HCT116 (cell line): ENCODE data around the gene TRPM8. TPM values are rescaled to one million over a fixed set of nuclear protein-coding genes. Genes with fewer than 3 reads are reported as not detected.

Source experiments
- ATAC-seq: fragments of 200-7000 bp; cut with Tn5 transposase; 2 replicates; pipeline ENCODE4 v1.9.1; 2020; ENCODE audit warnings: mild to moderate bottlenecking, moderate library complexity
- BruUV-seq: library from RNA; stranded (reverse); fragments of 400-500 nt; replicated peaks from 2 replicates; lab custom pipeline; 2021; lab: Mats Ljungman, UMichigan
- CTCF ChIA-PET: fragments of 300-600 bp; sonication (Branson Sonifier 250); formaldehyde crosslinking; loops from one replicate; lab custom pipeline; 2021; ENCODE audit warnings: antibody characterized with exemption; lab: Charles Lee
- POLR2A ChIA-PET: fragments of 300-600, 350-600 bp; sonication (Branson Sonifier 250); formaldehyde crosslinking; loops from one replicate; lab custom pipeline; 2021; ENCODE audit warnings: antibody characterized with exemption; lab: Charles Lee
- RAD21 ChIA-PET, 2 experiments: fragments of 300-600 bp; sonication (Branson Sonifier 250); formaldehyde crosslinking; loops; one replicate each; lab custom pipeline; 2023; ENCODE audit warnings: low total read pairs in 2 of 2; ENCODE audit not compliant: uncharacterized antibody in 2 of 2, unreplicated experiment in 2 of 2, low non-redundant PET in 1 of 2; lab: Charles Lee
- DNase-seq: peaks from one replicate; pipeline ENCODE4 v3.0.0-alpha.2; 2010; ENCODE audit warnings: low read depth, low spot score
- H2AFZ ChIP-seq: fragments of 200-600 bp; shearing (Covaris generic), sonication (generic); 2 replicates; pipeline ENCODE4 v1.6.1; 2017; ENCODE audit warnings: low read depth, mixed run types, mixed read lengths, antibody characterized with exemption, low read length; ENCODE audit not compliant: poor library complexity, severe bottlenecking
- H3K27ac ChIP-seq: 2 replicates; pipeline ENCODE4 v1.5.1; 2012; ENCODE audit warnings: low read depth, low read length
- H3K27me3 ChIP-seq: fragments of 200-600 bp; sonication (generic); 2 replicates; pipeline ENCODE4 v1.6.1; 2016; ENCODE audit warnings: mixed run types, low read length, mixed read lengths; ENCODE audit not compliant: insufficient read depth
- H3K36me3 ChIP-seq, 2 experiments: fragments of 200-500 bp in 1 of 2; fragments of 200-600 bp in 1 of 2; sonication (Bioruptor generic) in 1 of 2; sonication (generic) in 1 of 2; 2 replicates each; pipeline versions ENCODE4 v1.5.1 to v1.6.1; 2014 to 2016; ENCODE audit warnings: low read length in 2 of 2, inconsistent platforms in 1 of 2, mixed read lengths in 1 of 2, mixed run types in 1 of 2; ENCODE audit not compliant: insufficient read depth in 2 of 2, control insufficient read depth in 1 of 2
- H3K4me1 ChIP-seq, 2 experiments: fragments of 200-600 bp in 1 of 2; sonication (generic) in 1 of 2; 2 replicates each; pipeline versions ENCODE4 v1.5.1 to v1.6.1; 2012 to 2017; ENCODE audit warnings: low read length in 2 of 2, inconsistent platforms in 1 of 2, mild to moderate bottlenecking in 1 of 2, mixed read lengths in 1 of 2, mixed run types in 1 of 2, moderate library complexity in 1 of 2; ENCODE audit not compliant: insufficient read depth in 2 of 2, control insufficient read depth in 1 of 2
- H3K4me2 ChIP-seq: fragments of 200-600 bp; sonication (generic); 2 replicates; pipeline ENCODE4 v1.6.1; 2017; ENCODE audit warnings: mixed run types, low read length, mixed read lengths
- H3K4me3 ChIP-seq, 2 experiments: fragments of 200-600 bp in 1 of 2; sonication (generic) in 1 of 2; replicated peaks in 1 of 2; 2 replicates each; pipeline ENCODE4 v1.5.1; 2011 to 2016; ENCODE audit warnings: low read length in 2 of 2, control low read depth in 1 of 2, low read depth in 1 of 2, mild to moderate bottlenecking in 1 of 2, mixed read lengths in 1 of 2, mixed run types in 1 of 2
- H3K79me2 ChIP-seq: fragments of 200-600 bp; sonication (generic); 2 replicates; pipeline ENCODE4 v1.6.1; 2017; ENCODE audit warnings: mild to moderate bottlenecking, mixed run types, low read length, moderate library complexity, mixed read lengths; ENCODE audit not compliant: insufficient read depth
- H3K9ac ChIP-seq: fragments of 200-600 bp; sonication (generic); 2 replicates; pipeline ENCODE4 v1.6.1; 2016; ENCODE audit warnings: low read length, mixed read lengths
- H3K9me2 ChIP-seq: fragments of 200-600 bp; sonication (generic), shearing (Covaris generic); 2 replicates; pipeline ENCODE4 v1.6.1; 2017; ENCODE audit warnings: mixed run types, mild to moderate bottlenecking, moderate library complexity; ENCODE audit not compliant: insufficient read depth
- H3K9me3 ChIP-seq, 2 experiments: fragments of 200-500 bp in 1 of 2; fragments of 200-600 bp in 1 of 2; sonication (Bioruptor generic) in 1 of 2; sonication (generic) in 1 of 2; 2 replicates each; pipeline ENCODE4 v1.6.1; 2014 to 2017; ENCODE audit warnings: low read length in 2 of 2, mixed read lengths in 2 of 2, inconsistent platforms in 1 of 2, low read depth in 1 of 2, mild to moderate bottlenecking in 1 of 2, mixed run types in 1 of 2, moderate library complexity in 1 of 2; ENCODE audit not compliant: control insufficient read depth in 1 of 2, insufficient read depth in 1 of 2
- H4K20me1 ChIP-seq: fragments of 200-600 bp; sonication (generic), shearing (Covaris generic); 2 replicates; pipeline ENCODE4 v1.6.1; 2017; ENCODE audit warnings: mixed run types, mild to moderate bottlenecking, moderate library complexity; ENCODE audit not compliant: insufficient read depth
- ATF3 ChIP-seq: IDR thresholded peaks from 2 replicates; pipeline ENCODE4 v1.6.1; 2012
- EGR1 ChIP-seq: IDR thresholded peaks from 2 replicates; pipeline ENCODE4 v1.6.1; 2012; ENCODE audit warnings: low read depth
- ELF1 ChIP-seq: IDR thresholded peaks from 2 replicates; pipeline ENCODE4 v1.6.1; 2012; ENCODE audit warnings: low read depth, borderline replicate concordance
- EZH2 ChIP-seq: fragments of 200-600 bp; sonication (generic); IDR thresholded peaks from 2 replicates; pipeline ENCODE4 v1.6.1; 2017; ENCODE audit warnings: antibody characterized with exemption, mixed run types
- EZH2phosphoT487 ChIP-seq: fragments of 200-600 bp; IDR thresholded peaks from 2 replicates; pipeline ENCODE4 v1.6.1; 2018; ENCODE audit warnings: antibody characterized with exemption, borderline replicate concordance
- JUND ChIP-seq: IDR thresholded peaks from 2 replicates; pipeline ENCODE4 v1.6.1; 2012
- MAX ChIP-seq: IDR thresholded peaks from 2 replicates; pipeline ENCODE4 v1.6.1; 2012
- RAD21 ChIP-seq: IDR thresholded peaks from 2 replicates; pipeline ENCODE4 v1.6.1; 2012; ENCODE audit warnings: low read depth, mild to moderate bottlenecking
- SIN3A ChIP-seq: IDR thresholded peaks from 2 replicates; pipeline ENCODE4 v1.6.1; 2012; ENCODE audit warnings: low read depth
- SP1 ChIP-seq: IDR thresholded peaks from 2 replicates; pipeline ENCODE4 v1.6.1; 2012; ENCODE audit warnings: low read depth
- YY1 ChIP-seq: IDR thresholded peaks from 2 replicates; pipeline ENCODE4 v1.6.1; 2011; ENCODE audit warnings: low read length, low read depth, moderate library complexity, mild to moderate bottlenecking; ENCODE audit not compliant: insufficient replicate concordance; ENCODE audit errors: extremely low read depth
- ZNF274 ChIP-seq: fragments of 200-500 bp; sonication (Bioruptor generic); IDR thresholded peaks from 2 replicates; pipeline ENCODE4 v1.6.1; 2014; ENCODE audit warnings: mild to moderate bottlenecking, low read depth, low read length, inconsistent platforms
- intact Hi-C: fragments of 100-400 bp; cut with micrococcal nuclease; formaldehyde crosslinking; loops from 2 replicates; pipeline ENCODE4 v1.10.0; 2022
- total RNA-seq: library from RNA; stranded (reverse); gene quantifications from one replicate; pipeline ENCODE4 v1.2.1, GENCODE V29; 2021; ENCODE audit not compliant: unreplicated experiment

TRPM8 gene
- total RNA-seq, 1 experiment from 2014 or later: 0.39 TPM

GRCh38 chr2:233907627-233908026 is 9.5 kb upstream of the TRPM8 start:
- no peaks in the 10 kb centered on the region for H3K79me2 ChIP-seq
- no peaks in the 10 kb centered on the region for H3K9me3 ChIP-seq
- CTCF ChIA-PET: no interaction called here
- RAD21 ChIA-PET: no interaction called here
- POLR2A ChIA-PET: no interaction called here
- no peaks in the 10 kb centered on the region for H3K9me2 ChIP-seq
- H4K20me1 ChIP-seq: no peaks in the 10 kb centered on the region
- no peak overlapping the region for H3K9ac ChIP-seq
- H3K27ac ChIP-seq: no peak overlapping the region
- TF ChIP-seq ELF1 (no peak), JUND (no peak), SP1 (no peak), RAD21 (no peak), EZH2 (no peak), ATF3 (no peak), YY1 (no peak), EGR1 (no peak), ZNF274 (no peak), EZH2phosphoT487 (no peak), MAX (no peak), SIN3A (no peak)
- no peak overlapping the region for H3K4me2 ChIP-seq
- H2AFZ ChIP-seq: no peak overlapping the region
- no TSS peak for BruUV-seq
- ATAC-seq (no peak), DNase-seq (no peak)
- intact Hi-C loops: no loop called here
- H3K4me1 ChIP-seq: no peaks in the 10 kb centered on the region
- no peak overlapping the region for H3K4me3 ChIP-seq
- no peaks in the 10 kb centered on the region for H3K36me3 ChIP-seq
- peaks cover 37% of the 10 kb centered on the region; the same call in 1 of the 2 replicates for H3K27me3 ChIP-seq
